Peyer's patch (tissue), 4 donors: ENCODE measurements around the gene DLG3.

Experiments
- POLR2A ChIP-seq, 2 donors: fragments of 450-650 bp; IDR thresholded peaks; one replicate each; pipeline ENCODE4 v1.5.1; 2017; ENCODE audit warnings: antibody characterized with exemption in 2 of 2, mild to moderate bottlenecking in 2 of 2, moderate library complexity in 2 of 2
- TF ChIP-seq, protein P1 (sequence below), 6 experiments: fragments of 450-650 bp in 4 of 6; fragments of 200-600 bp in 2 of 6; sonication (generic) in 1 of 6; IDR thresholded peaks; one replicate each; pipeline ENCODE4 v1.5.1; 2017 to 2019; ENCODE audit warnings: antibody characterized with exemption in 6 of 6, mild to moderate bottlenecking in 3 of 6, moderate library complexity in 1 of 6

GRCh38 chrX:70553516-70553915 is 108.9 kb downstream of the DLG3 start:
- TF ChIP-seq, protein P1, sequence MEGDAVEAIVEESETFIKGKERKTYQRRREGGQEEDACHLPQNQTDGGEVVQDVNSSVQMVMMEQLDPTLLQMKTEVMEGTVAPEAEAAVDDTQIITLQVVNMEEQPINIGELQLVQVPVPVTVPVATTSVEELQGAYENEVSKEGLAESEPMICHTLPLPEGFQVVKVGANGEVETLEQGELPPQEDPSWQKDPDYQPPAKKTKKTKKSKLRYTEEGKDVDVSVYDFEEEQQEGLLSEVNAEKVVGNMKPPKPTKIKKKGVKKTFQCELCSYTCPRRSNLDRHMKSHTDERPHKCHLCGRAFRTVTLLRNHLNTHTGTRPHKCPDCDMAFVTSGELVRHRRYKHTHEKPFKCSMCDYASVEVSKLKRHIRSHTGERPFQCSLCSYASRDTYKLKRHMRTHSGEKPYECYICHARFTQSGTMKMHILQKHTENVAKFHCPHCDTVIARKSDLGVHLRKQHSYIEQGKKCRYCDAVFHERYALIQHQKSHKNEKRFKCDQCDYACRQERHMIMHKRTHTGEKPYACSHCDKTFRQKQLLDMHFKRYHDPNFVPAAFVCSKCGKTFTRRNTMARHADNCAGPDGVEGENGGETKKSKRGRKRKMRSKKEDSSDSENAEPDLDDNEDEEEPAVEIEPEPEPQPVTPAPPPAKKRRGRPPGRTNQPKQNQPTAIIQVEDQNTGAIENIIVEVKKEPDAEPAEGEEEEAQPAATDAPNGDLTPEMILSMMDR (IDR thresholded peaks at IDR 0.05): no peak
- no peak for TF ChIP-seq POLR2A (IDR thresholded peaks at IDR 0.05)
